AG04450 (cell line): ENCODE results near the gene CATSPER3. TPM values are rescaled to one million over a fixed set of nuclear protein-coding genes. Genes with fewer than 3 reads are reported as not detected.

Source experiments
- CTCF ChIA-PET: fragments of 300-600, 350-600 bp; formaldehyde crosslinking; extraction: SDS; loops from one replicate; lab custom pipeline; 2022; ENCODE audit warnings: antibody characterized with exemption, inconsistent platforms; lab: Charles Lee
- POLR2A ChIA-PET: fragments of 350-600 bp; formaldehyde crosslinking; extraction: SDS; loops from one replicate; lab custom pipeline; 2021; ENCODE audit warnings: antibody characterized with exemption, inconsistent platforms; lab: Yijun Ruan, JAX
- DNase-seq: peaks from one replicate; pipeline ENCODE4 v3.0.0-alpha.2; 2011; ENCODE audit warnings: low read depth, low spot score
- H3K27ac ChIP-seq: one replicate; pipeline ENCODE4 v1.5.1; 2012; ENCODE audit warnings: low read depth, low read length, control low read depth
- H3K27me3 ChIP-seq: one replicate; pipeline ENCODE4 v1.6.0; 2012; ENCODE audit warnings: low read length; ENCODE audit not compliant: control insufficient read depth, insufficient read depth
- H3K4me3 ChIP-seq: 2 replicates; pipeline ENCODE4 v1.5.1; 2011; ENCODE audit warnings: mild to moderate bottlenecking, low read depth, low read length, control low read depth
- H3K9me3 ChIP-seq: 2 replicates; pipeline ENCODE4 v1.5.1; 2012; ENCODE audit warnings: low read length; ENCODE audit not compliant: control insufficient read depth, insufficient read depth
- polyA plus RNA-seq: library from polyadenylated mRNA; depleted of rRNA; stranded (reverse); fragments of >200 nt; gene quantifications from 2 replicates; pipeline ENCODE4 v1.2.3, GENCODE V29; 2011
- TF ChIP-seq, protein P1 (sequence below): IDR thresholded peaks from 2 replicates; pipeline ENCODE4 v1.5.1; 2011; ENCODE audit warnings: low read depth, low read length, control low read depth, inconsistent platforms

CATSPER3 gene
- polyA plus RNA-seq, 1 experiment = 0.22 TPM

DNA sequence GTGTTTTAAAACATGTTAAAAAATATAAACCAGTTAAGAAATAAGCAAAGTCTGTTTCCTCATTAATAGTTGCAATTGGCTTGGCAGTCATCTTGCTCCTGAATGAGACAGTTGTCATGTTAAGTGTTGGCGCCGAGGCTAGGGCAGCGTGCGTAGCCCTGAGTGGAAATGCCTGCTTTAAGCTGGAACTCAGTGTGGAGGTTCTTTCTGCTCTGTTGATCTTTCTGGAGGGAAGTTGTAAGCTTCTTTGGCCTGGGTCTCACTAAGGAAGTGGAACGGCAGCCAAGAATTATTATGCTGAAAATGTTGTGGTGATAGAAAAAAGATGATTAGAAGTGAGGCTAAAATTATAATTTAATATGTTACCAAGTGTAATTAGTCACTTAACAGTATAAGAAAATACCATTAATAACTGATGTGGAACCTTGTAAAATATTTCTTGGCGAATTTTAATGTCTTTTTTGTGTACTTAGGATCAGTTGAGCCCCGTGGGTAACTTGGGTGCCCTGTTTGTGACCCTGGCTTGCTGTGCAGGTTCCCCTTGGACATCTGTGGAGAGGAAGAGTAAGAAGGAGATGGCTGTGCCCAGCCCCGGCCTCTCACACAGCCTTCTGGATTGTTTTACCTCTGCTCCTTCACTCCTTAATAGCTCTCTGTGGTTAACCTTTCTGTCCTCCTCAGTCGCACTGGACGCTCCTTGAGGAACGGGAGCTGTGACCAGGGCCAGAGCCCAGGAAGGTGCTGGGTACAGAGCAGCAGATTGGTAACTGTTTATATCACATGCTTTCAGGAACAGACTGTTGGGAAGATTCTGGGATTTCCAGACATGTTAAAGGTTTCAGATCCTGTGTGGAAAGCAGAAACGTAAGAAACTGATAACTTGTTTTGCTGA, 31.8 kb upstream of the CATSPER3 start:
- ChIA-PET POLR2A (no interaction called here), CTCF (no interaction called here)
- TF ChIP-seq, protein P1, sequence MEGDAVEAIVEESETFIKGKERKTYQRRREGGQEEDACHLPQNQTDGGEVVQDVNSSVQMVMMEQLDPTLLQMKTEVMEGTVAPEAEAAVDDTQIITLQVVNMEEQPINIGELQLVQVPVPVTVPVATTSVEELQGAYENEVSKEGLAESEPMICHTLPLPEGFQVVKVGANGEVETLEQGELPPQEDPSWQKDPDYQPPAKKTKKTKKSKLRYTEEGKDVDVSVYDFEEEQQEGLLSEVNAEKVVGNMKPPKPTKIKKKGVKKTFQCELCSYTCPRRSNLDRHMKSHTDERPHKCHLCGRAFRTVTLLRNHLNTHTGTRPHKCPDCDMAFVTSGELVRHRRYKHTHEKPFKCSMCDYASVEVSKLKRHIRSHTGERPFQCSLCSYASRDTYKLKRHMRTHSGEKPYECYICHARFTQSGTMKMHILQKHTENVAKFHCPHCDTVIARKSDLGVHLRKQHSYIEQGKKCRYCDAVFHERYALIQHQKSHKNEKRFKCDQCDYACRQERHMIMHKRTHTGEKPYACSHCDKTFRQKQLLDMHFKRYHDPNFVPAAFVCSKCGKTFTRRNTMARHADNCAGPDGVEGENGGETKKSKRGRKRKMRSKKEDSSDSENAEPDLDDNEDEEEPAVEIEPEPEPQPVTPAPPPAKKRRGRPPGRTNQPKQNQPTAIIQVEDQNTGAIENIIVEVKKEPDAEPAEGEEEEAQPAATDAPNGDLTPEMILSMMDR = no peak
- no peaks in the 10 kb centered on the region for H3K9me3 ChIP-seq
- no peaks in the 10 kb centered on the region for H3K27me3 ChIP-seq
- H3K27ac ChIP-seq = no peak overlapping the region
- DNase-seq = no peak
- H3K4me3 ChIP-seq = no peak overlapping the region

GRCh38 chr5:134937526-134937925, 30.2 kb upstream of the CATSPER3 start:
- Histone ChIP-seq H3K9me3 (no peaks in the 10 kb centered on the region), H3K27ac (no peak overlapping the region), H3K4me3 (no peak overlapping the region), H3K27me3 (no peaks in the 10 kb centered on the region)
- CTCF ChIA-PET = no interaction called here
- TF ChIP-seq, protein P1 = no peak
- DNase-seq = no peak
- POLR2A ChIA-PET = no interaction called here

GRCh38 chr5:134938030-134938429, 29.7 kb upstream of the CATSPER3 start:
- TF ChIP-seq, protein P1 = no peak
- CTCF ChIA-PET = no interaction called here
- H3K27ac ChIP-seq = no peak overlapping the region
- DNase-seq = no peak
- H3K4me3 ChIP-seq = no peak overlapping the region
- no peaks in the 10 kb centered on the region for H3K9me3 ChIP-seq
- no peaks in the 10 kb centered on the region for H3K27me3 ChIP-seq
- POLR2A ChIA-PET = no interaction called here

DNA sequence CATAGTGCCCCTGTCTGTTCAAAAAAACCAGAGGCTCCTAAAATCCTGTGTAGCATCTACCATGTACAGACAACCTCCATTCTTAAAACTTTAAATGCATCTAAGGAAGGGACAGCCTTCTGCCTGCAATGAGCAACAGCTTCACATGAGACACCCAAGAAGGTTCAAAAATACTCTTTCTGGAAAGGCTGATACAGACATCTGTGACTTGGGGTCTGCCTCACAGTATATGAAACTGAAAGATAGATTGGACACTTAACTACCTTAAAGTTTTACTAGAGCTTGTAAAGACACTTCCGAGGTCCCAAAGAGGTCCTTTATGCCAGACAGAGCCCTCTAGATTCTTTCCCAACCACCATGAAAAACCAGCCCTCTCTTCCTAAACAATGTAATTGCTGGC, 28.2 kb upstream of the CATSPER3 start:
- CTCF ChIA-PET = no interaction called here
- POLR2A ChIA-PET = no interaction called here
- DNase-seq = no peak
- Histone ChIP-seq H3K9me3 (no peaks in the 10 kb centered on the region), H3K27ac (no peak overlapping the region), H3K4me3 (no peak overlapping the region), H3K27me3 (no peaks in the 10 kb centered on the region)
- TF ChIP-seq, protein P1 = no peak

DNA sequence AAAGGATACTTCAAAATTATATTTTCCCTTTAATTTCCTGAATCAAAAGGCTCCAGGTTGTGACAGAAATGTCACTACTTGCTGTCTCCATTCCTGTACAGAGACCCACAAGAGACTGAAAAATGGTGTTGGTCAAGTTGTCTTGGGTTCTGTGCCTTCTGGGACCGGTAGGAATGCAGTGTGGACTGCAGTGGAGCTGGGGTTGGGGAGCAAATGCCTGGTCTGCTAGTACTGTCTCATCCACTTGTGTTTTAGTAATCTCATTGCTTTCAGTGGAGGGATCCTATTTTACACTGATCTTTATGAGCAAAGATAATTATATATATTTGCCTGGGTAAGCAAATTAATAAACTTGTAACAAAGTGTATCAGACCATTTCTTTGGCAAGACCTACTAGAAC, 24.2 kb upstream of the CATSPER3 start:
- Histone ChIP-seq H3K27ac (no peak overlapping the region), H3K9me3 (no peaks in the 10 kb centered on the region), H3K27me3 (no peaks in the 10 kb centered on the region), H3K4me3 (no peak overlapping the region)
- DNase-seq = no peak
- TF ChIP-seq, protein P1 = no peak
- ChIA-PET CTCF (no interaction called here), POLR2A (no interaction called here)
